IMR-90 (cell line): ENCODE results near the gene ME3. TPM values are rescaled to one million over a fixed set of nuclear protein-coding genes. Genes with fewer than 3 reads are reported as not detected.

Experiments
- ATAC-seq: fragments of 200-7000 bp; cut with Tn5 transposase; 2 replicates; pipeline ENCODE4 v1.9.1; 2020; ENCODE audit warnings: low read depth, mild to moderate bottlenecking, moderate library complexity
- BruUV-seq: library from RNA; stranded (reverse); fragments of 400-500 nt; replicated peaks from 2 replicates; lab custom pipeline; 2021; lab: Mats Ljungman, UMichigan
- CTCF ChIA-PET: fragments of 300-600 bp; formaldehyde crosslinking; extraction: SDS; loops from one replicate; lab custom pipeline; 2021; ENCODE audit warnings: antibody characterized with exemption; lab: Yijun Ruan, JAX
- POLR2A ChIA-PET: fragments of 300-600 bp; sonication (Branson Sonifier 250); formaldehyde crosslinking; loops from one replicate; lab custom pipeline; 2022; ENCODE audit warnings: antibody characterized with exemption; ENCODE audit not compliant: unreplicated experiment; lab: Charles Lee
- DNase-seq: peaks from one replicate; pipeline ENCODE4 v3.0.0; 2013
- H2AFZ ChIP-seq: replicated peaks from 2 replicates; pipeline ENCODE3; 2013; ENCODE audit warnings: low read length, mild to moderate bottlenecking; ENCODE audit not compliant: poor library complexity
- H2AK5ac ChIP-seq: 2 replicates; pipeline ENCODE4 v1.6.1; 2013; ENCODE audit warnings: low read depth, low read length, inconsistent platforms
- H2AK9ac ChIP-seq: replicated peaks from 2 replicates; pipeline ENCODE3; 2013; ENCODE audit warnings: mild to moderate bottlenecking, low read depth, low read length, moderate library complexity; ENCODE audit not compliant: poor library complexity
- H2BK120ac ChIP-seq: 2 replicates; pipeline ENCODE4 v1.6.1; 2013; ENCODE audit warnings: low read depth, low read length, inconsistent platforms
- H2BK15ac ChIP-seq: 3 replicates; pipeline ENCODE4 v1.6.1; 2013; ENCODE audit warnings: low read depth, low read length, inconsistent platforms
- H2BK20ac ChIP-seq: 2 replicates; pipeline ENCODE4 v1.6.1; 2013; ENCODE audit warnings: low read depth, mild to moderate bottlenecking, inconsistent platforms, low read length, moderate library complexity
- H2BK5ac ChIP-seq: 2 replicates; pipeline ENCODE4 v1.6.1; 2013; ENCODE audit warnings: mild to moderate bottlenecking, low read depth, low read length, inconsistent platforms; ENCODE audit not compliant: poor library complexity, severe bottlenecking
- H3K14ac ChIP-seq: replicated peaks from 2 replicates; pipeline ENCODE4 v1.6.1; 2013; ENCODE audit warnings: low read depth, low read length, inconsistent platforms
- H3K18ac ChIP-seq: 2 replicates; pipeline ENCODE4 v1.6.1; 2013; ENCODE audit warnings: low read depth, low read length, control low read depth
- H3K23ac ChIP-seq: 2 replicates; pipeline ENCODE4 v1.6.1; 2013; ENCODE audit warnings: low read depth, low read length, inconsistent platforms
- H3K27ac ChIP-seq: 2 replicates; pipeline ENCODE4 v1.5.1; 2013; ENCODE audit warnings: mild to moderate bottlenecking, control low read depth, low read length; ENCODE audit not compliant: insufficient read depth
- H3K27me3 ChIP-seq: 2 replicates; pipeline ENCODE4 v1.6.1; 2013; ENCODE audit warnings: low read length; ENCODE audit not compliant: control insufficient read depth, insufficient read depth
- H3K36me3 ChIP-seq: 2 replicates; pipeline ENCODE4 v1.6.1; 2013; ENCODE audit warnings: low read length, mixed read lengths; ENCODE audit not compliant: control insufficient read depth, insufficient read depth
- H3K4ac ChIP-seq: 2 replicates; pipeline ENCODE4 v1.6.1; 2013; ENCODE audit warnings: low read depth, low read length, inconsistent platforms
- H3K4me1 ChIP-seq: 2 replicates; pipeline ENCODE4 v1.6.1; 2013; ENCODE audit warnings: low read length, mixed read lengths; ENCODE audit not compliant: control insufficient read depth, insufficient read depth
- H3K4me2 ChIP-seq: 2 replicates; pipeline ENCODE4 v1.6.1; 2013; ENCODE audit warnings: low read depth, mild to moderate bottlenecking, control low read depth, low read length, moderate library complexity
- H3K4me3 ChIP-seq: 2 replicates; pipeline ENCODE4 v1.5.1; 2013; ENCODE audit warnings: low read depth, mild to moderate bottlenecking, control low read depth, low read length, moderate library complexity; ENCODE audit not compliant: insufficient read depth
- H3K56ac ChIP-seq: 2 replicates; pipeline ENCODE4 v1.6.1; 2013; ENCODE audit warnings: low read length, inconsistent platforms; ENCODE audit not compliant: insufficient read depth; ENCODE audit errors: extremely low read depth
- H3K79me1 ChIP-seq, 2 experiments: 2 replicates each; pipeline ENCODE4 v1.6.1; 2013; ENCODE audit warnings: low read length in 2 of 2, inconsistent platforms in 1 of 2, low read depth in 1 of 2
- H3K9ac ChIP-seq: 2 replicates; pipeline ENCODE4 v1.6.1; 2013; ENCODE audit warnings: low read depth, low read length, control low read depth
- H3K9me1 ChIP-seq: 2 replicates; pipeline ENCODE4 v1.6.1; 2013; ENCODE audit warnings: low read length, inconsistent platforms; ENCODE audit not compliant: insufficient read depth
- H3K9me3 ChIP-seq: 2 replicates; pipeline ENCODE4 v1.6.1; 2013; ENCODE audit warnings: low read length; ENCODE audit not compliant: control insufficient read depth, insufficient read depth
- H4K20me1 ChIP-seq: 2 replicates; pipeline ENCODE4 v1.6.1; 2013; ENCODE audit warnings: low read length, inconsistent platforms; ENCODE audit not compliant: insufficient read depth
- H4K5ac ChIP-seq: 2 replicates; pipeline ENCODE4 v1.6.1; 2013; ENCODE audit warnings: mild to moderate bottlenecking, low read depth, low read length, control low read depth
- H4K8ac ChIP-seq, 2 experiments: 2 replicates each; pipeline ENCODE4 v1.6.1; 2013; ENCODE audit warnings: low read depth in 2 of 2, low read length in 2 of 2, control low read depth in 1 of 2, inconsistent platforms in 1 of 2
- H4K91ac ChIP-seq: 2 replicates; pipeline ENCODE4 v1.6.1; 2013; ENCODE audit warnings: low read depth, low read length, inconsistent platforms; ENCODE audit not compliant: insufficient read depth
- MAFK ChIP-seq: IDR thresholded peaks from 2 replicates; pipeline ENCODE4 v1.6.1; 2012; ENCODE audit warnings: low read depth, low read length, improper control_type of control experiment
- WGBS, 2 experiments: methylation state at CpG; one replicate each; pipeline versions ENCODE4 v1.1.5 to v1.1.7; 2013; ENCODE audit warnings: missing lambda C conversion rate in 2 of 2; ENCODE audit not compliant: insufficient read length in 1 of 2; ENCODE audit errors: extremely low coverage in 2 of 2; 5-methylcytosine and 5-hydroxymethylcytosine counted together
- dilution Hi-C: fragments of 300-500 bp; cut with HindIII; formaldehyde crosslinking; loops from one replicate; pipeline ENCODE4 v1.14.3; 2018; ENCODE audit warnings: low sequenced_read_pairs; ENCODE audit not compliant: unreplicated experiment
- in situ Hi-C: fragments of 300-500 bp; cut with MboI; formaldehyde crosslinking; loops from 3 replicates; pipeline ENCODE4 v1.14.3; 2019; ENCODE audit warnings: low sequenced_read_pairs, inconsistent platforms, mixed read lengths
- intact Hi-C: fragments of 100-400 bp; cut with micrococcal nuclease; formaldehyde crosslinking; loops from 2 replicates; pipeline ENCODE4 v1.10.0; 2022
- polyA plus RNA-seq, 3 experiments: library from polyadenylated mRNA; depleted of rRNA; stranded (reverse); fragments of >200 nt; gene quantifications; 2 replicates each; pipeline ENCODE4 v1.2.3, GENCODE V29; 2012; ENCODE audit warnings: low replicate concordance in 1 of 3
- total RNA-seq: library from RNA; depleted of rRNA; stranded (reverse); fragments of >200 nt; gene quantifications from 2 replicates; pipeline ENCODE4 v1.2.3, GENCODE V29; 2012
- TF ChIP-seq, protein P1 (sequence below): conservative IDR thresholded peaks from 2 replicates; pipeline ENCODE4 v1.5.1; 2012; ENCODE audit warnings: mild to moderate bottlenecking, low read depth, low read length, improper control_type of control experiment

Gene ME3
- total and polyA plus RNA-seq, 2 of the 4 experiments (the other 2 are of a cell fraction), result 7.8 to 9.0 TPM

DNA sequence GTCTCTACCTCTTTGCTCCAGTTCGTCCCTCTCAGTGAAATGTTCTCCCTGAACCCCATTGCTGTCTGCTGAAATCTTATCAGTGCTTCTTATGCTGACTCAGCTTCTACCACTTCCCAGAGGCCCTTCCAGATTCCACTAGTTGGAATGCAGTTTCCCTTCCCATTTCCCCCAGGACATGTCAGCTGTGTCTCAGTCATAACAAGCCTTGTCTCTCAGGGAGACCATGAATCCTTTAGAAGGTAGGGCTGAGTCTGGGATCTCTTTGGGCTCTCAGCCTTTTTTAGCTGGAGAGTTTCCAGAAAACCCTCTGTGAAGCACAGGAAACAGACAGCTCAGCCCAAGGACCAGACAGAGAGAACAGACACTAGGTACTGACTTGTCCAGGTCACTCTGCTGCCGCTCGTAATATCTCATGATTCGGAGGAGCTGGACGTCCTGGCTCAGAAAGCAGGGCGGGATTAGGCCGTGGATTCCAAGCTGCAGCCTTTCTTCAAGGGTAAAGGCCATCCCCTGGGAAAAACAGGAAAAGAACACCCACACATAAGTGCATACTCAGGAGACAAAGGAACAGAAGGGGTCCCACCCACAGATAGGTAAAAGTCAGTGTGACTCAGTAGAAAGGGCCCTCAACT is 113.0 kb downstream of the ME3 start:
- no peak overlapping the region for H2AK9ac ChIP-seq
- TF ChIP-seq MAFK, result peak; percentile 99
- TF ChIP-seq, protein P1, sequence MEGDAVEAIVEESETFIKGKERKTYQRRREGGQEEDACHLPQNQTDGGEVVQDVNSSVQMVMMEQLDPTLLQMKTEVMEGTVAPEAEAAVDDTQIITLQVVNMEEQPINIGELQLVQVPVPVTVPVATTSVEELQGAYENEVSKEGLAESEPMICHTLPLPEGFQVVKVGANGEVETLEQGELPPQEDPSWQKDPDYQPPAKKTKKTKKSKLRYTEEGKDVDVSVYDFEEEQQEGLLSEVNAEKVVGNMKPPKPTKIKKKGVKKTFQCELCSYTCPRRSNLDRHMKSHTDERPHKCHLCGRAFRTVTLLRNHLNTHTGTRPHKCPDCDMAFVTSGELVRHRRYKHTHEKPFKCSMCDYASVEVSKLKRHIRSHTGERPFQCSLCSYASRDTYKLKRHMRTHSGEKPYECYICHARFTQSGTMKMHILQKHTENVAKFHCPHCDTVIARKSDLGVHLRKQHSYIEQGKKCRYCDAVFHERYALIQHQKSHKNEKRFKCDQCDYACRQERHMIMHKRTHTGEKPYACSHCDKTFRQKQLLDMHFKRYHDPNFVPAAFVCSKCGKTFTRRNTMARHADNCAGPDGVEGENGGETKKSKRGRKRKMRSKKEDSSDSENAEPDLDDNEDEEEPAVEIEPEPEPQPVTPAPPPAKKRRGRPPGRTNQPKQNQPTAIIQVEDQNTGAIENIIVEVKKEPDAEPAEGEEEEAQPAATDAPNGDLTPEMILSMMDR, result no peak
- no peak overlapping the region for H3K18ac ChIP-seq
- no peak overlapping the region for H3K4me3 ChIP-seq
- in situ Hi-C loops (no loop called here), dilution Hi-C loops (no loop called here), intact Hi-C loops (no loop called here)
- H2BK15ac ChIP-seq, result 0 out of 3 replicates have a peak overlapping the region, but pooled peaks have one; percentile 56
- POLR2A ChIA-PET, result no interaction called here
- H4K20me1 ChIP-seq, result no peaks in the 10 kb centered on the region
- peak overlapping the region; percentile 42 for H3K4ac ChIP-seq
- H3K4me1 ChIP-seq, result peaks cover 8% of the 10 kb centered on the region
- H2AK5ac ChIP-seq, result peak overlapping the region; percentile 9
- peak; percentile 80 for ATAC-seq
- H4K91ac ChIP-seq, result no peak overlapping the region; the same call in 1 of the 2 replicates
- no peak overlapping the region for H3K27ac ChIP-seq
- no TSS peak for BruUV-seq
- H3K36me3 ChIP-seq, result no peaks in the 10 kb centered on the region
- 73% methylated on average over 3 of the region's 7 CpGs; no CpG with 5 or more reads in 1 of the 2 experiments for WGBS, 2 experiments
- no peaks in the 10 kb centered on the region for H3K9me3 ChIP-seq
- peak overlapping the region; percentile 33; the same call in 1 of the 2 replicates for H3K23ac ChIP-seq
- H2BK120ac ChIP-seq, result peak overlapping the region; percentile 16; the same call in 1 of the 2 replicates
- H3K14ac ChIP-seq, result peak overlapping the region; percentile 29
- no peak overlapping the region for H3K4me2 ChIP-seq
- no peaks in the 10 kb centered on the region for H3K79me1 ChIP-seq
- peak; percentile 78 for DNase-seq
- H3K9ac ChIP-seq, result no peak overlapping the region
- no peak overlapping the region for H2BK20ac ChIP-seq
- peak overlapping the region; percentile 59 for H2AFZ ChIP-seq
- H4K8ac ChIP-seq, result peak overlapping the region in 1 of 2 experiments; percentile 45; a peak in 1 of 4 replicates
- CTCF ChIA-PET, result no interaction called here
- no peak overlapping the region for H2BK5ac ChIP-seq
- no peak overlapping the region for H3K56ac ChIP-seq
- no peak overlapping the region for H4K5ac ChIP-seq
- H3K9me1 ChIP-seq, result peaks cover 9% of the 10 kb centered on the region; the same call in 1 of the 2 replicates
- H3K27me3 ChIP-seq, result no peaks in the 10 kb centered on the region
